ENCODE results near the gene FGFR1OP2. TPM values are rescaled to one million over a fixed set of nuclear protein-coding genes. Genes with fewer than 3 reads are reported as not detected.

The FGFR1OP2 gene
- total RNA-seq, 1 experiment from 2014 or later, result 67.3 TPM

DNA sequence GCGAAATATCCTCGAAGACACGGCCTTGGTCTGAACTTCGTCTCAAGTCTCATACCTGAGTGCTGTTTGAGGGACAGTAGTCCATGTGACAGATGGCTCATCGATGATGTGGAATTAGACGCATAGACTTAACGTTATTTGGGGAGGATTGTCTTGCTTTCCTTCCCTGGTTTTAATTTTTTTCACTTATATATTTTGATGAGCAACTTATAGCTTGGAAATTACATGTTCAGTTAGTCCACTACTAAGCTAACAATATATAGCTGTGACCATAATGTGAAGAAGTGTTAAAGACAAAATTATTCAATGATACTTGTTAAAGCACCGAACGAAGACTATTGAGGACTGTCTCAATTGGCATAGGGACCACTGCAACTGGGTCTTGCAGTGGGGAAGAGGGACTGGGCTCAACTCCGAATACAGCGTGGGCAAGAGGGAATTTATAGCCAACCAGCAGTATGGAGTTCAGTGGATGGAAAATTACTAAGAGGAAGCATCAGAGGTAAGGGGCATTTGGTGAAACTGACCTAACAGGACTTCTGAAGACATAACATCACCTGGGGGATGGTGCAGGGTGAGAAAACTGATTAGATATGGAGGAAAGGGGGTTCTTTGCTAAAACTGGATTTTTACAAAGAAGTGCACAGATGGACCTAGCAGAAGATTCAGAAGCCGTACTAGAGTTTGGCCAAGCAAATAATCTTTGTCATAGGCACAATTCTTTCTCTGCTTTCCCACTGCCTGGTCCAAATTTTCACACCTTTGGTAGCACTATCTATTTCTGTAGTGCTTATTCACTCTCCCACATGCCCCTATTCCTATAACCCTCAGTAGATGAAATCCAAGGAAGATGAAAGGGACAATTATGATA, 76.8 kb downstream of the FGFR1OP2 start:
- in situ Hi-C loops (cut with HindIII; ENCODE audit: low pct_unique_long_range_greater_than_20kb, low sequenced_read_pairs), result no loop called here
- DNase-seq (ENCODE audit: low read depth, low spot score), result no peak

DNA sequence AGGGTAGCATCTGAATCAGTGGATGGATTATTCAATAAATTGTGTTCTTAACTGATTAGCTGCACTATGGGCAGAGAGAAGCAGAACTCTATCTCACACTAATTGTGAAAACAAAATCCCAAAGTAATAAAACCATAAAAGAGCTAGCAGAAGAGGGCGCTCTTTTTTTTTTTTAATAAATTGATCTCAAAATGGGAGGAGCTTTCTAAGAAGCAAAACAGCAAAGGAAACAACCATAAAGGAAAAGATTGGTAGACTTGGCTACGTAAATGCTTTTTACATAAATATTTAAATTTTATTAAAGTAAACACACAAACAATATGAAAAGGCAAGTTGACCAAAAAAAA, 77.4 kb downstream of the FGFR1OP2 start:
- DNase-seq (ENCODE audit: low read depth, low spot score), result peak; percentile 51
- in situ Hi-C loops (cut with HindIII; ENCODE audit: low pct_unique_long_range_greater_than_20kb, low sequenced_read_pairs), result no loop called here

Other genes with a start within 250 kb of the FGFR1OP2 start
- 21.3 and 23.5 TPM in 2 replicates for gene ITPR2, start 105.3 kb upstream of the FGFR1OP2 start, total RNA-seq (2014; rRNA removed; shearing (Covaris generic))
- 99.0 and 106 TPM in 2 replicates for gene INTS13, start 489 bp upstream of the FGFR1OP2 start, total RNA-seq (2014; rRNA removed; shearing (Covaris generic))
- gene TM7SF3, start 75.9 kb downstream of the FGFR1OP2 start, total RNA-seq (2014; rRNA removed; shearing (Covaris generic)), result 245 and 250 TPM in 2 replicates
- gene MED21, start 84.1 kb downstream of the FGFR1OP2 start, total RNA-seq (2014; rRNA removed; shearing (Covaris generic)), result 47.8 and 59.6 TPM in 2 replicates
- not detected in 2 replicates for gene C12orf71, start 144.1 kb downstream of the FGFR1OP2 start, total RNA-seq (2014; rRNA removed; shearing (Covaris generic))